HG02588 (cell line): ENCODE measurements around the gene DAAM2.

ENCODE experiments used
- ATAC-seq: cut with Tn5 transposase; IDR thresholded peaks from one replicate; pipeline ENCODE4 v1.9.1; 2021; ENCODE audit warnings: mild to moderate bottlenecking, moderate library complexity; ENCODE audit not compliant: unreplicated experiment

DAAM2 gene

DNA sequence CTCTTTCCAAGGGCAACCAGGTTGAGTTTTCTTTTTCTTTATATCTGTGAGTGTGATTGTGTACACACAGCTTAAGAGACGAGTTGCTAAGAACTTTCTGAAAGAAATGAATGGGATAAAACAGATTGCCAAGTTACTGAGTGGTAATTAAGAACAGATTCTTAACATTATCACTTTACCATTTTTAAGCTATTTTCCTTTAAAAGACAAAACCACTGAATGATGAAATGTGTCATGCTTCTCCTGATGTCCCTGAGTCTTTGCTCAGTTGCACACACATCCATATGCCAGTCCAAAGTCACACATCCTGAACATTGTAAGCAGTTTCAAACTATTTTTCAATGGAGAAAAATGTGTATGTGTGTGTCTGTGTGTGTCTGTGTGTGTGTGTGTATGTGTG is 5.5 kb upstream of the DAAM2 start:
- no peak for ATAC-seq

DNA sequence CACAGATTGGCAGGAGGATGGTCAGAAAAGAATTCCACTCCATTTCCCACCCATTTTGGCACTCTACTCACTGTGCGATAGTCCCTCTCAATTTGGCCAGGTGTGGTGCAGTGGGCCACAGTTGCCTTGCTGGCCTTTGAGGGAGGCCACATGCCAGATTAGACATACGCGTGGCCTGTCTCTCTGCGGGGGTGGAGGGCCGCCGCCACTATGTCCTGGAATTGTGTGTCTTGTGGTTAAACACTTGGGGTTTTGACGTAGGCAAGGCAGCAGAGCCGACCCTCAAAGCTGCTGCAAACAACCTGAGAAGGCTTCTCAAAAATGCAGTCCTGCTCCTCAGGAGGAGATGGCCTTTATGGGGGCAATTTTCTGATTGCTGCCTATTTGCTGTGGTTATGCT is 4.9 kb upstream of the DAAM2 start:
- ATAC-seq: no peak

DNA sequence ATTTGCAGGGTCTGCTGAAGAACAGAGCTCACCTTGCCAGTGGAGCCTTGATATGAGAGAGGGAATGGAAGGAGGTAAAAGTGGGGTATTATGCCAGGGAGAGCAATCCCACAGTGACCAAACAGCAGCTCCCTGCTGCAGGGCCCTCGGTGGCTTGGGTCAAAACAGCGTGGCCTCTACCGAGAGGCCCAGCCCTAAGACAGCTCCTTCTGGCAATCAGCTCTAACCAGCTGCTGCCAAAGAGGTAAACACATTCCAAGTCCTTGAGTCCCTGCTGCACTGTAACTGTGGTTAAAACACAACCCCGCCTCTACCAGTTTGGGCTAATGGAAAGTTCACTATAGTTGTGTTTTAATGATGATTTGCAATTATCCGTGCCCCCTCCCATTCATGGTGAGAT is 1.4 kb upstream of the DAAM2 start:
- ATAC-seq: no peak

DNA sequence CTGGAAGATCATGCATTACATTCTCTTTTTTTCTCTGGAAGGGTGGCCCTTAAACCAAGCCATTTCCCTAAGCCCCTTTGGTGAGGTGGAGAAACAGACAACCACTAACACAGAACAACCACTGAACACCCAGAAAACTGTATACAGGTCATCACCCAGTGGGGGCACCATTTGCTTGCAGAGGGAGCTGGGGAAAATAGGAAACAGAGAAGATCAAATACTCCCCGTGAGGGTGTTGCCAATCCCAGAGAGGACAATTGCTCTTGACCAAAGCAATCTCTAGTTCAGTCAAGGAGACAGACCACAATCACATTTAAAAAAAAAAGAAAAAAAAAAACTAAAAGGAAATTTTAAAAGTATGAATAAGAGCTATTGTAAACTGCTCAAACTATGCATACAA is 865 bp upstream of the DAAM2 start:
- no peak for ATAC-seq

DNA sequence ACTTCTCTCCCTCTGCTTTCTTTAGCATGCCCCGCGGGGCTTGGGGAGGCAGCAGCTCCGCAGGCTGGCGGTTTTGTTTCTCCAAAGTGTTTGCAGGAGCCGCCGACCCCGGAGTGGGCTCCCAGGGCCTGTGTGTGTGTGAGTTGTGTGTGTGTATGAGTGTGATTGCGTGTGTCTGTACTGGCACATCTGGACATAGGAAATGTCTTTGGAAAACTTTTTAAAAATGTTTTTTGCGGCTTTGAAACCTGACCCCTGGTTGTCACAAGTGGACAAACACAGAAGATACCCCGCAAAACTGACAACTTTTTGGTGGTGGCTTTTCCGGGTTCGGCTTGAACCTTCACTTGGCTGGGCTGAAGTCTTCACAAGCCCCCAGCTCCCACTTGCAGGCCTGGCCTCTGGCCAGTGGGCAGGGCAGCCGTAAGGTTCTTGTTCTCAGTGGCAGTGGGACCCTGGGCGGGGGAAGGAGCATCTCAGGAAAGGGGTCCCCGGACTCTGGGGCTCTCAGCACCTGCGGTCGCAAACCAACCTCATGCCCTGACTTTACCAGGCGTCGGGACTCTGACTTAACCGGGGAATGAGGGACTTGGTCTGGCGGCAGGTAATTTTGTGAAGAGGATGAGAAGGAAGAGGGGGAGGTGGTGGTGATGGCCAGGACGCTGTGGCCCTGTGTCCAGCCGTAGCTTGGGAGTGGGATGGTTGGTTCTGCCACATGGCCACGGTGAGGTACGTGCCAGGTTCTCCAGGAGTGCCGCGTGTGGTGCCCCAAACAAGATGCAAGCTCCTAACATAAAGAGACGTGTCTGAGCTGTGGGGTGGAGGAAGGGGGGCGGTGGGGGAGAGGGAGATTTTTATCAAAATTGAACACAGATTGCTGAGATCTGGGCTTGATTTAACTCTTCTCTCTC is 619 bp downstream of the DAAM2 start:
- ATAC-seq: no peak

DNA sequence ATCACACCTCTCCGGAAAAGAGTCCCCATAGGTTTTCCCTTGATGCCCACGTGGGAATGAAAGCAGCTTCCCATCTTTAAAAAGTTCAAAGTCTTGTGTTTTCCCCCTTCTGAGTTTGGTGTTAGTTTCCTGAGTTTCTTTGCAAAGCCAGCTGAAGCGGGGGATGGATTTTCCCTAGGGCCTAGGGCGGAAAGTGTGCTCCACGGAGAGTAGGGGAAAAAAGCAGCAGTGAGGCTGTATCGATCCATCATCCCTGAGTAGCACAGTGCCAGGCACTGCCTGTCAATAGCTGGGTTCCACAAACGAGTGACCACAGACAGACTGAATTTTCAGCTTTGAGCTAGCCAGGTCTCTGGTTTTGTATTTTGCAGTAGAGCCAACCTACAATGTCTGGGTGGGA is 1.3 kb downstream of the DAAM2 start:
- no peak for ATAC-seq

DNA sequence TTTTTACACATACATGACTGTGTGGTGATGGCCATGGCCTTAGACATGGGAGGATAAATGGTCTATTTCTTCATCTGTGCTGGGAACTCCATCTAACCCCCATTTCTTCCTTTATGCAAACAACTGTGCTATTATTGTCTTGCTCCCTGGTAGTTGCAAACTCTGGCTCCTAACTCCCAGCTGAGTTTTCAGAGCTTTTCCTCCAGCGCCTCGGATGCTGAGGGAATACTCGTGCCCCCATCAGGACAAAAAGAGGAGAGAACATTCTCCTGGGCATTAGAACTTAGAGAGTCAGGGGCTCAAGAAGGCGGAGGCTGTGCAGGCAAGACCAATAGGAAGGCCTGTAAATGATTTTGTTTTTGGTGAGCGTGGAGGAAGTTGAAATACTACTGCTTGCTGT is 2.1 kb downstream of the DAAM2 start:
- ATAC-seq: no peak

DNA sequence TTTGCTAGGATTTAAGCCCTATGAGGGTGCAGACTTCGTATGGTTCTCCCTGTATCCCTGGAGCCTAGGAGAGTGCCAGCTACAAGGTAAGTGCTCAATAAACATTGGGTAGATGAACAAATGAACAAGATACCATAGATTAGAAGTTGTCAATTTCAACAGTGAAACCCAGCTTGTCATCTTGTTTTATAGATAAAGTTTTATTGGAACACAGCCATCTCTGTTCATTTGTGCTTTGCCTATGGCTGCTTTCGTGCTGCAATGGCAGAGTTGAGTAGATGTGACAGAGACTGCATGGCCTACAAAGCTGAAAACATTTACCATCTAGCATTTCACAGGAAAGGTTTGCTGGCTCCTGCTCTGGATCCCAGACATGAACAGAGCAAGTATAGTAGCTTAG is 5.6 kb downstream of the DAAM2 start:
- ATAC-seq: no peak

DNA sequence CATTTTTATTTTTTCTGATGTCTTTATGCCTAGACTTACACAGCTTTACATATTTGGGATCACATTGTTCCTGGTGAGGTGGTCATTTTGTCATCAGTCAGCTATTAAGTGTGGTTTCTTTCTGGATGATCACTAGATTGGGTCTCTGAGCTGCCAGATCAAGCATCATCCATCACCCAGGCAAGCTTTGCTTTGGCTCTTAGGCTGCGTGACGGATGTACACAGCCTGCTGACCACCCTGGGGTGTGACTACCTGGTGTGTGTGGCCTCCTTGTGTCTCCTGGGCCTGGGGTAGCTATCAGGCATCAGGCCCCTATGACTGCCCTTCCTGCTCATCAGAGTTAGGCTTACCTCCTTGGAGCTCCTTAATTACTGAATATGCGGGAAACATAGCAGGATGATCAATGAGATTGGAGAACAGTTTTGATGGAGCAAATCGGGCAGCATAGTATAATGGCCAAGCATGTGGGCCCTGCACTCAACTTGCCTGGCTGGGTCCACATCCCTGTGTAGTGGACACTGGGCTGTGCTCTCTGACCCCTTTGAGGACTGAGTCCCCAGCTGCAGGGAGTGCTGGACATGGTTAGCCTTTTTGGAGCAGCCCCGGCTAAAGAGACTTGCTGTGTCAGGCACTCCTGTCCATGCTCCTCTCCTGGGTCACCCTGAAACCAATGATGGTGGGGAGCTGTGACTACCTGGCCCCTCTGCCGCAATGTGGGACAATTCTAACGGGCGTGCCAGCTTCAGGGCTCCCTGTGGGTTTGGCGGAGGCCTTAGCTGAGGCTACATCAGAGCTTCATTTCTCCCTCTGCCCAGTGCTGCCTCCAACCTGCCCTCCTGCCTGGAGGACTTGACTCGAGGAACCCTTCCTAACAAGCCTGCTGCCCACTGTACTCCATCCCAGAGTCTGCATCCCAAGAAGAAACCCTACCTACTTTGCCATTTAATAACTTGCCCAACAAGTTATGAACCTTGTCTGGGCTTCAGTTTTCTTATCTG is 8.2 kb downstream of the DAAM2 start:
- no peak for ATAC-seq

DNA sequence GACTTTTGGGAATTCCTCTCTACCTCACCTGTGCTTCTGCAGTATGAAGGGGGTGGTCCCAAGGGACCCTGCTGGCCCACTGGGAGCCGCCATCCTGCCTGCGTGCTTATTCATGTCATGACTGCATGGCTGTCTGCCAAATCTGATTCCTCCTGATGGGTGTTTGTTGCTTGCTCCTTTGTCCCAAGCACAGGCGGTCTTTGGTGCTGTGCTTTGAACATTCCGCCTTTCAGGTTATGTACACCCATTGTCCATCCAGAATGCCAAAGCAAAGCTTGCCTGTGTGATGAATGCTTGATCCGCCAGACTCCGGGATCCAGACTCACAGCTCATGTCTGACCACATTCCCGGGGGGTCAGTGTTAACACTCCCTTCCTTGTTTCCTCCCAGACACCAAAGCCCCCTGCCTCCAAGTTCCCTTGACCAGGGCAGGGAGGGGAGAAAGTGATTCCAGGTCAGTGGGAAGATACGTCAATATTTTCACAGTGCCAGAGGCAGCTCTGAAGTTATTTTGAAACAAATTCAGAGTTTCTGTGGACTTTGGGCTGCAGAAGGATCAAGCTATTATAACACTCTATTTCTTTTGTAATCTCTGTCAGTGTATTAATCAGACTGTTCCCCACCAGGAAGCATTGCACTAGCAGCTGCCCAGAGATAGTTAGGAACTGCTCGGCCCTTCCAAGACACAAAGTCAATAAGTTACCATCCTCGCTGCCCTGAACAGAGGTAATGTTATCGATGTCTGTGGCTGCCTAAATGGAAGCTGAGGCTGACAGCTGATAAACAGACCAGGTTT is 9.5 kb downstream of the DAAM2 start:
- no peak for ATAC-seq

DNA sequence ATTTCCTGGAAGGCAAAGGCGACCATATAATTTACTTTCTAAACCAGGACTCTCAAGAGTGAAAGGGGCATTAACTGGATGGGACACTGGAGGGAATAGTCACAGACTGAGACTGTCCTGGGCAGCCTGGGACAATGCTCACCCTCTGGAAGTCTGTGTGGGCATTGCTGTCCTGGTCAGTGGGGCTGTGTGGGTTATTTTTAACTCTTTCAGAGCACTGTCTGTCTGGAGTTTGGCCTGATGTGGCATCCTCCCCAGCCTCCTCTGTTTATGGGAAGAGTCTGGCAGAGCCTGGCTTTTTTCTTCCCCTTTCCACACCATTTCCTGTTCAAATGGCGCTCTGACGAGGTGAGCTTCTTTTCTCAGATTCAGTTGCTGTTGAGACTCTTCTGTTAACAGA is 11.7 kb downstream of the DAAM2 start:
- ATAC-seq: no peak

DNA sequence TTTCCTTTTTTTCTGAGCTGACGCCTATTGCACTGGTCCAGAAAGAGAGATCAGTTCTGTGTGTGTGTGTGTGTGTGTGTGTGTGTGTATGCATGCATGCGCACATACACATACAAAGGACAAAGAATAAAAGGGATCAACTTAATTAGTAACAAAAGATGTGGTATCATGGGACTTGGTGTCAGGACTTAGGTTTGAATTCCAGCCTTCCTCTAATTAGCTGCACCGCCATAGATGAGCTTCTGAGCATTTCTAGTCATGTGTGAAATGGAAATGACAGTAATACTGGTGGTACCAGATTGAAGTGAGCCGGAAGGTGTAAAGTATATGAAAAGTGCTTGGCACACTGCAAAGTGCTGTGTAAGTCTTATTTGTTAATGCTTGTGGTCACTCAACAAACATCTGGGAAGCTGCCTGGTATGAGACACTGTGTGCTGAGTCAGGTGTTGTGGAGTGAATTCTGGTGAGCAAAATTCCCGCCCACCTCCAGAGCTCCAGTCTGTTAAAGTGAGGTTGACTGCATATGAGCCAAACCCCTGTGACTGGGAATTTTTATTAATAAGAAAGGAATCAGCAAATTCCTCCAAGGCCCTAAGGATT is 12.4 kb downstream of the DAAM2 start:
- no peak for ATAC-seq

DNA sequence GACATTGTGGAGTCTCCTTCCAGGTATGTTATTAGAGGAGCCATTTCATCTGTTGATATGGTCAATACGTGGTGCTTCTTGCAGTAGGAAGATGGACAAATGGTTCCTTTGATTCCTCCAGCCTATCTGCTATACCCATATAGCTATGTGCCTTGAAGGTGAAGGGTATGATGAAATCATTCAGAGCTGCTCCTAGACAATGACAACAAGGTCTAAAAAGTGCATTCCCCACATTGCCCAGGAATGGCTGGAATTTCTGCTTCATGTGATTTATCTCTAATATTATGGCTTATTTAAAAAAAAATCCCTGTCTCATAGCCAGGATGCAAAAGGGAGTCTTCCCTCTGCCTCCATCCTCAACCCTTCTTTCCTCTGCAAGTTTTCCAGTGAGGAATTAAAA is 14.1 kb downstream of the DAAM2 start:
- no peak for ATAC-seq

DNA sequence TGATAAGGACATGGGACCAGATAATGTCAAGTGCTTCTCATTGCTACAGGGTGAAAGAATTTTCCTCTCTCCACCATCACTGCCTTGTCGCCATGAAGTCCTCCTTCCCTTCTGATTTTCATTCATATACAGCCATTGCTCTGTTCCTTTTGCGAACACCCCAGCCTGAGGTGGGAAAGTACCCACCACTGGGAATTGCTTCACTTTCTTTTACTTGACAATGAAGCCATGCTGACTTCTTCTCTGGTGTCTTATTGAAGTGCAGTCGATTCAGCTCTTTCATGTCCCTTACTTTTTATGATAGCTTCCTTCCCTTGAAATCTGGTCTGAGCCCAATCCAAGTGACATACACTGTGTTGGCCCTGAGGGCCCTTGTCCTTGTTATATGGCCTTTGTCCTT is 16.2 kb downstream of the DAAM2 start:
- no peak for ATAC-seq

DNA sequence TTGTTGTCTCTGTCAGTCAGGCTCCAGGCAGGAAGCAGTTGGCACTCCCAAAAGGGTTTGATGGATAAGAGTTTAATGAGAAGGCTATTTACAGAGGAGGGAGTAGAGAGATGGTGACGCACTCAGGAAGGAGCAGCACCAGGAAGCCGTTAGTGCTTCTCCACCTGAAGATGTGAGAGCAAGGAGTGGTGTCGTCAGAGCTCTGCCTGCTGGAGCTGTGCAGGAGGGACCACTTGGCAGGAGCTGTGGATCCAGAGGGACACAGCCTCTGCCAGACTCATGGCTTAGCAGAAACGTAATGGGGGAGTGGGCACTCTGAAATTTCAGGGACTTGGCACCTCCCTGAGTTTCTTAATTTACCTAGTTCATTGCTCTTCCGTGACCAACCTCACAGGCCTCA is 16.8 kb downstream of the DAAM2 start:
- ATAC-seq: no peak

DNA sequence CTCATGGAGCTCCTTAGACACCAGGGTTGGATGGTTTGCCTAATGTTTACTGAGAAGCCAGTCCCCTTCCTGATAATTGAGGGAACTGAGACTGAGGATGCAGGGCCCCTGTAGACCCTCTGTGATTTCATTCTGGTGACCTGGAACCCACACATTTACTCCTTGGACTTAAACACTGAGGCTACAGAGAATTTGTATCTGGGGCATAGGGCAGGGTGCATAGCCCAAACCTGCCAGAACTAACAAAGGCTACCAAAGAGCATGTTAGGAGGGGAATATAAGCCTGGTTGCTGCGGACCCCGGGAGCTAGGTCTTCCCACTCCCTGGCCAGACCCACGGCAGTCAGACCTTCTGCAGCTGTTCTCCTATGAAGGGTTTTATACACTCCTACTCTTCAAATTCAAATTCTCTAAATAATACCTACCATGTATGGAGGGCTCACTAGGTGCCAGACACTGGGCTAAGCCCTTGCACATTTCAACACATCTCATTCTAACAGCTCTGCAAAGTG is 19.7 kb downstream of the DAAM2 start:
- ATAC-seq: no peak

DNA sequence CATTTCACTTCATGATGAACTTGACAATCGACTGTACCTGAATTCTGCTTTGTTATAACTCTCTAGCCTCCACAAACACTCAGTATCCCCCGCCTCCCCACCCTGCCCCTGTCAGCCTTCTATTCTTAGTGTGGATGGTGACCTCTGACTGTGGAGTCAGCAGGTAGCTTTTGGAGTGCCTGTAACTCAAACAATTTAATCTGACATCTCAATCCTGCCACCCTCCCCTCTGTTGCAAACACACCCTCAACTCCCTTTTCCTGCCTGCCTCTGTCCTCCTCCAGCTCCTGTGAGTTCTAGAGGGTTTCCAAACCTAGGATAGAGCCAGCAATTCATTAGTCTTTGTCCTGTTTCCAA is 20.3 kb downstream of the DAAM2 start:
- no peak for ATAC-seq

DNA sequence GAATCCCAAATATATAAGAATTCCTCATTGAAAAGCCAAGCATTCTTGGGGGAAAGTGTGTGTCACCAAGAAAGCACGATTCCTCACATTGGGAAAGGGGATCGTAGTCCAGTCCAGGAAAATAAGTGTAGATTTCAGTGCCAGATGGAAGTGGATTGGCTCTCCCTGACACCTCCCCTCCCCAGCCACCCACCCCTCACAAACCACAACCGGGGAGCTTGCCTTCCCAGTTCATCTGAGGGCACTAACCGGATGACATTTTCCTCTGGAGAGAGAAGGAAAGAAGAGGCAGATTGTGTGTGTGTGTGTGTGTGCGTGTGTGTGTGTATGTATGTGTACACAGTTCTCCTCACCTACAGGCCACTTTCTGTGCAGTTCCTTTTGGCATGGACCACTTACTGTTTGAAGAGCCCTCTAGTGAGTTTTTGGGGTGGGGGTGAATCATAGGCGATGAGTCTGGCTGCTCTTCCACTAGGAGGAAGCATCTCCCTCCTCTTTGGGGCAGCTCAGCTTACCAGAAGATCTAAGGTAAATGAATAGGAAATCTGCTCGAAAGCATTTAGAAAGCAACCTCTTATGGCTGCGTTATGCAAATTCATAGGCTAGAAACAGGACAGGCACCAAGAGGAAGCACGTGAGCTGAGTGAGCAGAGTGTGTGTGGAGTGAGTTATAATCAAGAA is 20.8 kb downstream of the DAAM2 start:
- ATAC-seq: peak; percentile 61

DNA sequence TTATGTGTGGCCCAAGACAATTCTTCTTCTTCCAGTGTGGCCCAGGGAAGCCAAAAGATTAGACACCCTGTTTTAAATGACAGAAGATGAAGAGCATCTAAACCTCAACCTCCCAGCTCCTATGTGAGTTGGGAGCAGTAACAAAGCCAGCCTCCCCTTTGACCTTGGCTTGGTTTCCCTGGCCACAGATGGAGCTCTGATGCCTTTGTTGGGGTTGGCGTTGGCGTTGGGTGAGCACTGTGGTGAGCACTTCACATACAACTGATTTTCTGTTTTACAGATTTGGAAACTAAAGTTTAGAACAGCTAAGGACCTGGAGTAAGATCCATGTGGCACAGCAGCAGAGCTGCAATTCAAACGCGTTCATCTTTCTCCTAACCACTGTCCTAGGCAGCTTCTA is 22.1 kb downstream of the DAAM2 start:
- ATAC-seq: no peak

DNA sequence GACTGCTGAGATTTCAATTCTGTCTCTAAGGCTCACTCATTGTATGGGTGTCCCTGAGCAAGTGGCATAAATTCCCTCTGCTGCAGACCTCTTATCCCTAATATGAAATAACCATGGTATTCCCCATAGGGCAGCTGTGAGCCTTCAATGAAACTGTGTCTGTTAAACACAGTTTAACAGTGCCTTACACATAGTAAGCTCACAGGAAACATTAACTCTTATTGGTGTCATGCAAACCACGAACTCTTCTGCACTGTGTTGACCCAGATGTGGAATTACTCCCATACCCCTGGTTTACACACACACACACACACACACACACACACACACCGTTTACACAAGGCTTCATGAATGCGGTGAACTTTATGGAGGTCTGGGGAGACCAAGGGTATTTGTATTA is 23.2 kb downstream of the DAAM2 start:
- ATAC-seq: no peak
